Measurements from ENCODE around the gene NUP50.

NUP50 gene

GRCh38 chr22:45163099-45163450 lies 650 bp upstream of the NUP50 start:
- Histone ChIP-seq H3K4me1 (ENCODE audit: insufficient read depth, low read length) (peaks cover 12% of the 10 kb centered on the region), H3K9me3 (ENCODE audit: low read length) (no peaks in the 10 kb centered on the region), H3K36me3 (ENCODE audit: insufficient read depth, low read length) (peaks cover 6% of the 10 kb centered on the region)

GRCh38 chr22:45164270-45165088 lies 754 bp downstream of the NUP50 start:
- Histone ChIP-seq H3K4me1 (ENCODE audit: insufficient read depth, low read length) (peaks cover 12% of the 10 kb centered on the region), H3K9me3 (ENCODE audit: low read length) (no peaks in the 10 kb centered on the region), H3K9ac (ENCODE audit: low read length) (peak overlapping the region; percentile 33), H3K36me3 (ENCODE audit: insufficient read depth, low read length) (peaks cover 13% of the 10 kb centered on the region), H3K4me3 (ENCODE audit: low read depth in 1 of 2, low read length in 2 of 2) (peak overlapping the region; percentile 82 to 86), H3K27ac (ENCODE audit: low read depth, low read length) (peak overlapping the region; percentile 76), H3K27me3 (ENCODE audit: control insufficient read depth in 1 of 2, insufficient read depth in 2 of 2, low read length in 2 of 2) (no peaks in the 10 kb centered on the region)

More at GRCh38 chr22:45163099-45163450, 650 bp upstream of the NUP50 start:
- peak overlapping the region; percentile 50 for H3K9ac ChIP-seq (ENCODE audit: low read length)
- no peaks in the 10 kb centered on the region for H3K27me3 ChIP-seq (ENCODE audit: control insufficient read depth in 1 of 2, insufficient read depth in 2 of 2, low read length in 2 of 2)
- peak overlapping the region; percentile 86 for H3K27ac ChIP-seq (ENCODE audit: low read depth, low read length)
- H3K4me3 ChIP-seq (ENCODE audit: low read depth in 1 of 2, low read length in 2 of 2), result peak overlapping the region; percentile 82 to 86

GRCh38 chr22:45166932-45167331 lies 3.2 kb downstream of the NUP50 start:
- H3K9me3 ChIP-seq (ENCODE audit: low read length), result no peaks in the 10 kb centered on the region
- peaks cover 12% of the 10 kb centered on the region for H3K4me1 ChIP-seq (ENCODE audit: insufficient read depth, low read length)
- H3K36me3 ChIP-seq (ENCODE audit: insufficient read depth, low read length), result peaks cover 36% of the 10 kb centered on the region
- H3K9ac ChIP-seq (ENCODE audit: low read length), result no peak overlapping the region
- H3K27me3 ChIP-seq (ENCODE audit: control insufficient read depth in 1 of 2, insufficient read depth in 2 of 2, low read length in 2 of 2), result no peaks in the 10 kb centered on the region
- no peak overlapping the region for H3K4me3 ChIP-seq (ENCODE audit: low read depth in 1 of 2, low read length in 2 of 2)
- no peak overlapping the region for H3K27ac ChIP-seq (ENCODE audit: low read depth, low read length)

GRCh38 chr22:45169591-45170466 lies 6.1 kb downstream of the NUP50 start:
- no peak overlapping the region for H3K27ac ChIP-seq (ENCODE audit: low read depth, low read length)
- H3K9ac ChIP-seq (ENCODE audit: low read length), result no peak overlapping the region
- peaks cover 62% of the 10 kb centered on the region for H3K36me3 ChIP-seq (ENCODE audit: insufficient read depth, low read length)
- H3K27me3 ChIP-seq (ENCODE audit: control insufficient read depth in 1 of 2, insufficient read depth in 2 of 2, low read length in 2 of 2), result no peaks in the 10 kb centered on the region
- H3K4me1 ChIP-seq (ENCODE audit: insufficient read depth, low read length), result peaks cover 10% of the 10 kb centered on the region
- H3K4me3 ChIP-seq (ENCODE audit: low read depth in 1 of 2, low read length in 2 of 2), result no peak overlapping the region
- no peaks in the 10 kb centered on the region for H3K9me3 ChIP-seq (ENCODE audit: low read length)

GRCh38 chr22:45171830-45172229 lies 8.1 kb downstream of the NUP50 start:
- Histone ChIP-seq H3K9me3 (ENCODE audit: low read length) (no peaks in the 10 kb centered on the region), H3K27ac (ENCODE audit: low read depth, low read length) (no peak overlapping the region), H3K4me3 (ENCODE audit: low read depth in 1 of 2, low read length in 2 of 2) (no peak overlapping the region), H3K4me1 (ENCODE audit: insufficient read depth, low read length) (no peaks in the 10 kb centered on the region), H3K36me3 (ENCODE audit: insufficient read depth, low read length) (peaks cover 65% of the 10 kb centered on the region), H3K27me3 (ENCODE audit: control insufficient read depth in 1 of 2, insufficient read depth in 2 of 2, low read length in 2 of 2) (no peaks in the 10 kb centered on the region), H3K9ac (ENCODE audit: low read length) (no peak overlapping the region)

- Histone ChIP-seq H3K4me1 (ENCODE audit: insufficient read depth, low read length) (no peaks in the 10 kb centered on the region), H3K4me3 (ENCODE audit: low read depth in 1 of 2, low read length in 2 of 2) (no peak overlapping the region), H3K9ac (ENCODE audit: low read length) (no peak overlapping the region), H3K27ac (ENCODE audit: low read depth, low read length) (no peak overlapping the region), H3K36me3 (ENCODE audit: insufficient read depth, low read length) (peaks cover 59% of the 10 kb centered on the region), H3K27me3 (ENCODE audit: control insufficient read depth in 1 of 2, insufficient read depth in 2 of 2, low read length in 2 of 2) (no peaks in the 10 kb centered on the region), H3K9me3 (ENCODE audit: low read length) (no peaks in the 10 kb centered on the region)
Observed at GRCh38 chr22:45172881-45173585, 9.3 kb downstream of the NUP50 start.

- H3K27me3 ChIP-seq (ENCODE audit: control insufficient read depth in 1 of 2, insufficient read depth in 2 of 2, low read length in 2 of 2), result no peaks in the 10 kb centered on the region
Observed at GRCh38 chr22:45179276-45180049, 15.7 kb downstream of the NUP50 start.

GRCh38 chr22:45180146-45180679 lies 16.5 kb downstream of the NUP50 start:
- H3K4me3 ChIP-seq (ENCODE audit: low read depth in 1 of 2, low read length in 2 of 2), result no peak overlapping the region
- H3K27ac ChIP-seq (ENCODE audit: low read depth, low read length), result no peak overlapping the region
- H3K9me3 ChIP-seq (ENCODE audit: low read length), result no peaks in the 10 kb centered on the region
- no peak overlapping the region for H3K9ac ChIP-seq (ENCODE audit: low read length)
- no peaks in the 10 kb centered on the region for H3K4me1 ChIP-seq (ENCODE audit: insufficient read depth, low read length)
- no peaks in the 10 kb centered on the region for H3K27me3 ChIP-seq (ENCODE audit: control insufficient read depth in 1 of 2, insufficient read depth in 2 of 2, low read length in 2 of 2)
- H3K36me3 ChIP-seq (ENCODE audit: insufficient read depth, low read length), result peaks cover 46% of the 10 kb centered on the region

More at GRCh38 chr22:45179276-45180049, 15.7 kb downstream of the NUP50 start:
- Histone ChIP-seq H3K27ac (ENCODE audit: low read depth, low read length) (no peak overlapping the region), H3K4me1 (ENCODE audit: insufficient read depth, low read length) (no peaks in the 10 kb centered on the region), H3K36me3 (ENCODE audit: insufficient read depth, low read length) (peaks cover 47% of the 10 kb centered on the region), H3K9me3 (ENCODE audit: low read length) (no peaks in the 10 kb centered on the region), H3K9ac (ENCODE audit: low read length) (no peak overlapping the region), H3K4me3 (ENCODE audit: low read depth in 1 of 2, low read length in 2 of 2) (no peak overlapping the region)

GRCh38 chr22:45181240-45181639 lies 17.5 kb downstream of the NUP50 start:
- H3K9ac ChIP-seq (ENCODE audit: low read length), result no peak overlapping the region
- H3K36me3 ChIP-seq (ENCODE audit: insufficient read depth, low read length), result peaks cover 53% of the 10 kb centered on the region
- no peaks in the 10 kb centered on the region for H3K9me3 ChIP-seq (ENCODE audit: low read length)
- no peaks in the 10 kb centered on the region for H3K4me1 ChIP-seq (ENCODE audit: insufficient read depth, low read length)
- H3K27ac ChIP-seq (ENCODE audit: low read depth, low read length), result no peak overlapping the region
- no peaks in the 10 kb centered on the region for H3K27me3 ChIP-seq (ENCODE audit: control insufficient read depth in 1 of 2, insufficient read depth in 2 of 2, low read length in 2 of 2)
- no peak overlapping the region for H3K4me3 ChIP-seq (ENCODE audit: low read depth in 1 of 2, low read length in 2 of 2)

- Histone ChIP-seq H3K27ac (ENCODE audit: low read depth, low read length) (no peak overlapping the region), H3K9ac (ENCODE audit: low read length) (no peak overlapping the region), H3K36me3 (ENCODE audit: insufficient read depth, low read length) (peaks cover 54% of the 10 kb centered on the region), H3K27me3 (ENCODE audit: control insufficient read depth in 1 of 2, insufficient read depth in 2 of 2, low read length in 2 of 2) (no peaks in the 10 kb centered on the region), H3K4me3 (ENCODE audit: low read depth in 1 of 2, low read length in 2 of 2) (no peak overlapping the region), H3K4me1 (ENCODE audit: insufficient read depth, low read length) (no peaks in the 10 kb centered on the region), H3K9me3 (ENCODE audit: low read length) (no peaks in the 10 kb centered on the region)
Observed at GRCh38 chr22:45181766-45182165, 18.0 kb downstream of the NUP50 start.
